ENCODE data around the gene SLC30A3. TPM values are rescaled to one million over a fixed set of nuclear protein-coding genes. Genes with fewer than 3 reads are reported as not detected.

Gene SLC30A3
- total and polyA plus RNA-seq, 2 of the 4 experiments (the other 2 are of a cell fraction), result 0.15 TPM; not detected in 1

GRCh38 chr2:27264753-27265535 lies 2.1 kb upstream of the SLC30A3 start:
- H3K4me1 ChIP-seq (ENCODE audit: control insufficient read depth, insufficient read depth, low read length), result peaks cover 4% of the 10 kb centered on the region; the same call in 1 of the 2 replicates
- H3K36me3 ChIP-seq (ENCODE audit: control insufficient read depth, insufficient read depth, low read length), result no peaks in the 10 kb centered on the region
- H3K79me1 ChIP-seq (ENCODE audit: low read depth in 1 of 2, low read length in 2 of 2), result no peaks in the 10 kb centered on the region
- peaks cover 82% of the 10 kb centered on the region for H3K27me3 ChIP-seq (ENCODE audit: control insufficient read depth, insufficient read depth, low read length)
- no peaks in the 10 kb centered on the region for H4K20me1 ChIP-seq (ENCODE audit: insufficient read depth, low read length)
- H4K91ac ChIP-seq (ENCODE audit: insufficient read depth, low read depth, low read length), result no peak overlapping the region
- H3K56ac ChIP-seq (ENCODE audit: extremely low read depth, insufficient read depth, low read length), result no peak overlapping the region
- H3K23ac ChIP-seq (ENCODE audit: low read depth, low read length), result no peak overlapping the region
- H2AK5ac ChIP-seq (ENCODE audit: low read depth, low read length), result no peak overlapping the region
- whole genome bisulfite sequencing, 2 experiments (ENCODE audit: extremely low coverage in 2 of 2, insufficient read length in 1 of 2), result 4% methylated on average over 44 of the region's 56 CpGs; no CpG with 5 or more reads in 1 of the 2 experiments
- no peak overlapping the region for H2AK9ac ChIP-seq (replicated peaks; ENCODE audit: low read depth, low read length, poor library complexity)
- H4K5ac ChIP-seq (ENCODE audit: low read depth, low read length), result no peak overlapping the region
- peak overlapping the region; percentile 34 for H3K4me3 ChIP-seq (ENCODE audit: insufficient read depth, low read depth, low read length)
- H4K8ac ChIP-seq (ENCODE audit: low read depth in 2 of 2, low read length in 2 of 2), result no peak overlapping the region
- no peaks in the 10 kb centered on the region for H3K9me1 ChIP-seq (ENCODE audit: insufficient read depth, low read length)
- dilution Hi-C loops (cut with HindIII; ENCODE audit: low sequenced_read_pairs, unreplicated experiment) (no loop called here), intact Hi-C loops (cut with micrococcal nuclease) (no loop called here), in situ Hi-C loops (cut with MboI; ENCODE audit: low sequenced_read_pairs) (no loop called here)
- ChIA-PET POLR2A (ENCODE audit: unreplicated experiment) (no interaction called here), CTCF (interaction anchor here (0.7 to 2.8 kb wide), 6 partner anchors 9 to 39 kb away, joined by 3 to 8 read pairs (median 4); no protein-coding TSS in a partner anchor)
- ATAC-seq (ENCODE audit: low read depth), result peak; percentile 75
- no peak overlapping the region for H3K9ac ChIP-seq (ENCODE audit: low read depth, low read length)
- no peak overlapping the region for H3K27ac ChIP-seq (ENCODE audit: insufficient read depth, low read length)
- DNase-seq, result peak; percentile 35
- no TSS peak for BruUV-seq (replicated peaks)
- peak overlapping the region; percentile 83 for H3K4me2 ChIP-seq (ENCODE audit: low read depth, low read length)
- H2BK15ac ChIP-seq (ENCODE audit: low read depth, low read length), result no peak overlapping the region
- H3K14ac ChIP-seq (replicated peaks; ENCODE audit: low read depth, low read length), result no peak overlapping the region
- peak overlapping the region; percentile 92 for H2AFZ ChIP-seq (replicated peaks; ENCODE audit: low read length, poor library complexity)
- no peak overlapping the region for H3K4ac ChIP-seq (ENCODE audit: low read depth, low read length)
- H3K9me3 ChIP-seq (ENCODE audit: control insufficient read depth, insufficient read depth, low read length), result no peaks in the 10 kb centered on the region; the same call in 1 of the 2 replicates
- H2BK20ac ChIP-seq (ENCODE audit: low read depth, low read length), result no peak overlapping the region
- H3K18ac ChIP-seq (ENCODE audit: low read depth, low read length), result no peak overlapping the region
- no peak overlapping the region for H2BK120ac ChIP-seq (ENCODE audit: low read depth, low read length)
- no peak overlapping the region for H2BK5ac ChIP-seq (ENCODE audit: low read depth, low read length, poor library complexity, severe bottlenecking)
- no peak for TF ChIP-seq FOS (IDR thresholded peaks at IDR 0.05; ENCODE audit: low read depth, low read length)
- no peak for TF ChIP-seq NFE2L2 (IDR thresholded peaks at IDR 0.05; ENCODE audit: low read depth, low read length)
- TF ChIP-seq MXI1 (IDR thresholded peaks at IDR 0.05; ENCODE audit: borderline replicate concordance, low read depth, low read length), result peak; percentile 40; the same call in 1 of the 2 replicates
- TF ChIP-seq ELK1 (IDR thresholded peaks at IDR 0.05; ENCODE audit: borderline replicate concordance, low read depth, low read length), result no peak
- no peak for TF ChIP-seq RCOR1 (IDR thresholded peaks at IDR 0.05; ENCODE audit: insufficient replicate concordance, low read length)
- TF ChIP-seq MAFK (IDR thresholded peaks at IDR 0.05; ENCODE audit: low read depth, low read length), result no peak
- peak; percentile 47 for TF ChIP-seq SMC3 (IDR thresholded peaks at IDR 0.05; ENCODE audit: low read depth, low read length)
- no peak for TF ChIP-seq POLR2A (IDR thresholded peaks at IDR 0.05; ENCODE audit: low read depth, low read length)
- peak; percentile 98 for TF ChIP-seq BHLHE40 (IDR thresholded peaks at IDR 0.05; ENCODE audit: low read depth, low read length)
- TF ChIP-seq, protein P1, sequence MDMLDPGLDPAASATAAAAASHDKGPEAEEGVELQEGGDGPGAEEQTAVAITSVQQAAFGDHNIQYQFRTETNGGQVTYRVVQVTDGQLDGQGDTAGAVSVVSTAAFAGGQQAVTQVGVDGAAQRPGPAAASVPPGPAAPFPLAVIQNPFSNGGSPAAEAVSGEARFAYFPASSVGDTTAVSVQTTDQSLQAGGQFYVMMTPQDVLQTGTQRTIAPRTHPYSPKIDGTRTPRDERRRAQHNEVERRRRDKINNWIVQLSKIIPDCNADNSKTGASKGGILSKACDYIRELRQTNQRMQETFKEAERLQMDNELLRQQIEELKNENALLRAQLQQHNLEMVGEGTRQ (IDR thresholded peaks at IDR 0.05; ENCODE audit: low read depth, low read length), result peak; percentile 81
- TF ChIP-seq CHD1 (IDR thresholded peaks at IDR 0.05; ENCODE audit: low read depth, low read length), result no peak
- TF ChIP-seq, protein P2, sequence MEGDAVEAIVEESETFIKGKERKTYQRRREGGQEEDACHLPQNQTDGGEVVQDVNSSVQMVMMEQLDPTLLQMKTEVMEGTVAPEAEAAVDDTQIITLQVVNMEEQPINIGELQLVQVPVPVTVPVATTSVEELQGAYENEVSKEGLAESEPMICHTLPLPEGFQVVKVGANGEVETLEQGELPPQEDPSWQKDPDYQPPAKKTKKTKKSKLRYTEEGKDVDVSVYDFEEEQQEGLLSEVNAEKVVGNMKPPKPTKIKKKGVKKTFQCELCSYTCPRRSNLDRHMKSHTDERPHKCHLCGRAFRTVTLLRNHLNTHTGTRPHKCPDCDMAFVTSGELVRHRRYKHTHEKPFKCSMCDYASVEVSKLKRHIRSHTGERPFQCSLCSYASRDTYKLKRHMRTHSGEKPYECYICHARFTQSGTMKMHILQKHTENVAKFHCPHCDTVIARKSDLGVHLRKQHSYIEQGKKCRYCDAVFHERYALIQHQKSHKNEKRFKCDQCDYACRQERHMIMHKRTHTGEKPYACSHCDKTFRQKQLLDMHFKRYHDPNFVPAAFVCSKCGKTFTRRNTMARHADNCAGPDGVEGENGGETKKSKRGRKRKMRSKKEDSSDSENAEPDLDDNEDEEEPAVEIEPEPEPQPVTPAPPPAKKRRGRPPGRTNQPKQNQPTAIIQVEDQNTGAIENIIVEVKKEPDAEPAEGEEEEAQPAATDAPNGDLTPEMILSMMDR (conservative IDR thresholded peaks at IDR 0.05; ENCODE audit: low read depth, low read length), result peak; percentile 63
- TF ChIP-seq MAZ (IDR thresholded peaks at IDR 0.05; ENCODE audit: borderline replicate concordance, low read depth, low read length), result peak; percentile 46; the same call in 1 of the 2 replicates
- peak; percentile 50 for TF ChIP-seq RAD21 (IDR thresholded peaks at IDR 0.05; ENCODE audit: low read length)
- no peak for TF ChIP-seq RFX5 (IDR thresholded peaks at IDR 0.05; ENCODE audit: low read depth, low read length)

Measured in IMR-90 (cell line).